Esophagus muscularis mucosa (tissue), 4 donors: ENCODE data around the gene ANKRD11. TPM values are rescaled to one million over a fixed set of nuclear protein-coding genes. Genes with fewer than 3 reads are reported as not detected.
A peak's percentile ranks its signal among the peaks of the same experiment; 100 is the strongest.
"Not testable (repeated sequence)": the region's sequence is repeated elsewhere in the genome, so short reads cannot be mapped to it uniquely, and the experiment has no call there.

Source experiments
- DNase-seq: peaks from one replicate; pipeline ENCODE4 v3.0.0-alpha.2; 2017; ENCODE audit errors: extremely low spot score
- H3K27ac ChIP-seq, 4 donors: fragments of 200-600 bp; sonication (generic); replicated peaks in 1 of 4; 1 replicate in 3 of 4; 2 replicates in 1 of 4; pipeline ENCODE4 v1.5.1; 2016 to 2019; ENCODE audit warnings: mild to moderate bottlenecking in 1 of 4
- H3K27me3 ChIP-seq, 4 donors: fragments of 200-600 bp; sonication (generic); one replicate each; pipeline versions ENCODE4 v1.5.1 to v1.6.0; 2016 to 2019
- H3K36me3 ChIP-seq, 4 donors: fragments of 200-600 bp; sonication (generic); one replicate each; pipeline ENCODE4 v1.5.1; 2016 to 2019
- H3K4me1 ChIP-seq, 4 donors: fragments of 200-600 bp; sonication (generic); one replicate each; pipeline ENCODE4 v1.5.1; 2016 to 2019
- H3K4me3 ChIP-seq, 4 donors: fragments of 200-600 bp; sonication (generic); 1 replicate in 2 of 4; 2 replicates in 2 of 4; pipeline ENCODE4 v1.5.1; 2016 to 2019; ENCODE audit warnings: mild to moderate bottlenecking in 4 of 4, moderate library complexity in 1 of 4
- H3K9me3 ChIP-seq, 4 donors: fragments of 200-600 bp; sonication (generic); 1 replicate in 3 of 4; 2 replicates in 1 of 4; pipeline ENCODE4 v1.5.1; 2016 to 2019
- CTCF ChIP-seq, 3 experiments: fragments of 200-600 bp in 2 of 3; fragments of 450-650 bp in 1 of 3; sonication (generic) in 2 of 3; IDR thresholded peaks; one replicate each; pipeline ENCODE4 v1.5.1; 2017 to 2019; ENCODE audit warnings: antibody characterized with exemption in 3 of 3, mild to moderate bottlenecking in 2 of 3, moderate library complexity in 1 of 3
- EP300 ChIP-seq: sonication (generic); formaldehyde crosslinking; IDR thresholded peaks from one replicate; pipeline ENCODE4 v1.6.1; 2017; ENCODE audit warnings: antibody characterized with exemption
- POLR2A ChIP-seq: fragments of 450-650 bp; IDR thresholded peaks from one replicate; pipeline ENCODE4 v1.6.1; 2017; ENCODE audit warnings: antibody characterized with exemption, moderate library complexity, mild to moderate bottlenecking, low read depth
- POLR2AphosphoS5 ChIP-seq, 2 donors: sonication (generic); formaldehyde crosslinking; IDR thresholded peaks; one replicate each; pipeline ENCODE4 v1.6.1; 2017; ENCODE audit warnings: antibody characterized with exemption in 2 of 2
- WGBS: methylation state at CpG from one replicate; pipeline ENCODE4 v1.1.5; 2018; 5-methylcytosine and 5-hydroxymethylcytosine counted together
- intact Hi-C: fragments of 100-400 bp; cut with DNase I; formaldehyde crosslinking; loops from one replicate; pipeline ENCODE4 v1.15.1; 2023
- total RNA-seq, 4 donors: library from RNA; depleted of rRNA; stranded (reverse); fragments of >200 nt; gene quantifications; one replicate each; pipeline versions ENCODE4 v1.1.0 to v1.2.1, GENCODE V29; 2016

The ANKRD11 gene
- total RNA-seq, 4 donors from 2014 or later = 60.8 to 119 (median 105) TPM

- H3K4me1 ChIP-seq = peaks cover 43 to 87% (median 72%) of the 10 kb centered on the region in 4 donors
Observed at GRCh38 chr16:89395150-89396142, 94.9 kb downstream of the ANKRD11 start.

GRCh38 chr16:89393738-89394406 lies 96.5 kb downstream of the ANKRD11 start:
- intact Hi-C loops = loop anchor here (5.0 kb wide), 1 partner anchor 67 kb away; no protein-coding TSS in a partner anchor
- TF ChIP-seq CTCF (IDR thresholded peaks at IDR 0.05) (no peak), EP300 (no peak)
- Histone ChIP-seq H3K27ac (peak overlapping the region; percentile 76 to 86 (median 82)), H3K36me3 (no peaks in the 10 kb centered on the region), H3K4me3 (no peak overlapping the region), H3K9me3 (no peaks in the 10 kb centered on the region), H3K27me3 (no peaks in the 10 kb centered on the region), H3K4me1 (peaks cover 43 to 80% (median 69%) of the 10 kb centered on the region in 4 donors)
- 68% methylated on average over 14 of the region's 14 CpGs for WGBS
- DNase-seq = no peak

More at GRCh38 chr16:89395150-89396142, 94.9 kb downstream of the ANKRD11 start:
- Histone ChIP-seq H3K27ac (peak overlapping the region; percentile 76 to 86 (median 82)), H3K27me3 (no peaks in the 10 kb centered on the region), H3K4me3 (peak overlapping the region in 2 of 4 donors; percentile 10 to 29), H3K36me3 (no peaks in the 10 kb centered on the region), H3K9me3 (no peaks in the 10 kb centered on the region)
- 29% methylated on average over 8 of the region's 28 CpGs for WGBS
- intact Hi-C loops = no loop called here
- DNase-seq = peak; percentile 96
- TF ChIP-seq CTCF (IDR thresholded peaks at IDR 0.05) = no peak
- peak; percentile 88 for TF ChIP-seq EP300
- TF ChIP-seq POLR2A = no peak
- peak; percentile 88 to 95 for TF ChIP-seq POLR2AphosphoS5 (IDR thresholded peaks at IDR 0.05)

GRCh38 chr16:89392881-89393737 lies 97.3 kb downstream of the ANKRD11 start:
- Histone ChIP-seq H3K27me3 (no peaks in the 10 kb centered on the region), H3K4me1 (peaks cover 43 to 82% (median 68%) of the 10 kb centered on the region in 4 donors), H3K4me3 (no peak overlapping the region), H3K9me3 (no peaks in the 10 kb centered on the region), H3K36me3 (no peaks in the 10 kb centered on the region), H3K27ac (peak overlapping the region; percentile 76 to 86 (median 82))
- no peak for TF ChIP-seq POLR2AphosphoS5 (IDR thresholded peaks at IDR 0.05)
- no peak for TF ChIP-seq POLR2A
- TF ChIP-seq CTCF (IDR thresholded peaks at IDR 0.05) = no peak
- no peak for TF ChIP-seq EP300
- intact Hi-C loops = loop anchor here (5.0 kb wide), 1 partner anchor 66 kb away; no protein-coding TSS in a partner anchor
- 75% methylated on average over 17 of the region's 17 CpGs for WGBS
- no peak for DNase-seq

DNA sequence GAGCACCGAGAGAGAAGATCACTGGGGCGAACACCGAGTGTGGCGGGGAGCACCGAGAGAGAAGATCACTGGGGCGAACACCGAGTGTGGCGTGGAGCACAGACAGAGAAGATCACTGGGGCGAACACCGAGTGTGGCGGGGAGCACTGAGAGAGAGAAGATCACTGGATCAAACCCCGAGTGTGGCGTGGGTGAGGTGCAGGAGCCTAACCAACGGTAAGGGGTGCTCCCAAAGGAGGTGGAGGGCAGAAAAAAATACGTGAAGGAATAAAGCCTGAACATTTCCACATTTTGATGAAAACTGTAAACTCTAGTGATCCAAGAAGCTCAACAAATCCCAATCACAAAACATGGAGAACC lies 100.2 kb downstream of the ANKRD11 start:
- H3K9me3 ChIP-seq, DNase-seq, H3K27ac ChIP-seq, H3K27me3 ChIP-seq, H3K36me3 ChIP-seq, H3K4me3 ChIP-seq: not testable (repeated sequence)
- peaks cover 40 to 81% (median 76%) of the 10 kb centered on the region in 4 donors for H3K4me1 ChIP-seq
- intact Hi-C loops = loop anchor here (5.0 kb wide), 1 partner anchor 63 kb away; no protein-coding TSS in a partner anchor
- WGBS = 93% methylated on average over 15 of the region's 15 CpGs

DNA sequence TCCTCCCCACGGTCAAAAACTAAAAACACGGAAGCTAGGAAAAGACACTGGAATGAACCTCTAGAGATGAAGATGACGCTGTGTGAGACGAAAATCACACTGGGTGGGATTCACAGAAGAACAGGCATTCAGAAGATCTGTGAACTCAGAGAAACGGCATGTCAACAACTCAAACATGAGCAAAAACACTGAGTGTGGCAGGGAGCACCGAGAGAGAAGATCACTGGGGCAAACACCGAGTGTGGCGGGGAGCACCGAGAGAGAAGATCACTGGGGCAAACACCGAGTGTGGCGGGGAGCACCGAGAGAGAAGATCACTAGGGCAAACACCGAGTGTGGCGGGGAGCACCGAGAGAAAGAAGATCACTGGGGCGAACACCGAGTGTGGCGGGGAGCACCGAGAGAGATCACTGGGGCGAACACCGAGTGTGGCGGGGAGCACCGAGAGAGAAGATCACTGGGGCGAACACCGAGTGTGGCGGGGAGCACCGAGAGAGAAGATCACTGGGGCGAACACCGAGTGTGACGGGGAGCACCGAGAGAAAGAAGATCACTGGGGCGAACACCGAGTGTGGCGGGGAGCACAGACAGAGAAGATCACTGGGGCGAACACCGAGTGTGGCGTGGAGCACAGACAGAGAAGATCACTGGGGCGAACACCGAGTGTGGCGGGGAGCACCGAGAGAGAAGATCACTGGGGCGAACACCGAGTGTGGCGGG lies 100.7 kb downstream of the ANKRD11 start:
- H3K27me3 ChIP-seq, DNase-seq, H3K9me3 ChIP-seq, H3K36me3 ChIP-seq, H3K4me3 ChIP-seq, H3K27ac ChIP-seq: not testable (repeated sequence)
- intact Hi-C loops = loop anchor here (5.0 kb wide), 1 partner anchor 62 kb away; no protein-coding TSS in a partner anchor
- 97% methylated on average over 44 of the region's 44 CpGs for WGBS
- peaks cover 34 to 79% (median 73%) of the 10 kb centered on the region in 4 donors for H3K4me1 ChIP-seq
